Panc1 (cell line): ENCODE data around the gene PWWP3B. TPM values are rescaled to one million over a fixed set of nuclear protein-coding genes. Genes with fewer than 3 reads are reported as not detected.

Source experiments
- ATAC-seq: fragments of 200-7000 bp; cut with Tn5 transposase; 2 replicates; pipeline ENCODE4 v1.9.1; 2020; ENCODE audit warnings: mild to moderate bottlenecking, moderate library complexity
- BruUV-seq: library from RNA; stranded (reverse); fragments of 400-500 nt; replicated peaks from 2 replicates; lab custom pipeline; 2021; lab: Mats Ljungman, UMichigan
- CTCF ChIA-PET: fragments of 300-600 bp; sonication (Branson Sonifier 250); formaldehyde crosslinking; loops from one replicate; lab custom pipeline; 2022; ENCODE audit warnings: antibody characterized with exemption; lab: Charles Lee
- POLR2A ChIA-PET: fragments of 300-600 bp; sonication (Branson Sonifier 250); formaldehyde crosslinking; loops from one replicate; lab custom pipeline; 2022; ENCODE audit warnings: antibody characterized with exemption; lab: Charles Lee
- DNase-seq: peaks from one replicate; pipeline ENCODE4 v3.0.0-alpha.2; 2010; ENCODE audit warnings: low read depth, low spot score
- H3K27ac ChIP-seq: 2 replicates; pipeline ENCODE4 v1.5.1; 2011; ENCODE audit warnings: mild to moderate bottlenecking, low read length, inconsistent platforms
- H3K27me3 ChIP-seq: fragments of 200-500 bp; sonication (Bioruptor generic); 2 replicates; pipeline ENCODE4 v1.6.0; 2014; ENCODE audit warnings: low read length, inconsistent platforms; ENCODE audit not compliant: control insufficient read depth, insufficient read depth
- H3K36me3 ChIP-seq: fragments of 200-500 bp; sonication (Bioruptor generic); 2 replicates; pipeline ENCODE4 v1.5.1; 2014; ENCODE audit warnings: inconsistent platforms, mild to moderate bottlenecking, low read length, moderate library complexity; ENCODE audit not compliant: control insufficient read depth, insufficient read depth
- H3K4me1 ChIP-seq: 2 replicates; pipeline ENCODE4 v1.5.1; 2011; ENCODE audit warnings: inconsistent platforms, mild to moderate bottlenecking, low read length, moderate library complexity; ENCODE audit not compliant: control insufficient read depth, insufficient read depth
- H3K4me3 ChIP-seq, 2 experiments: 2 replicates each; pipeline ENCODE4 v1.5.1; 2011 to 2012; ENCODE audit warnings: low read depth in 2 of 2, low read length in 2 of 2, mild to moderate bottlenecking in 2 of 2, inconsistent platforms in 1 of 2, moderate library complexity in 1 of 2
- H3K9me3 ChIP-seq: fragments of 200-500 bp; sonication (Bioruptor generic); 2 replicates; pipeline ENCODE4 v1.5.1; 2014; ENCODE audit warnings: low read depth, mild to moderate bottlenecking, inconsistent platforms, low read length, moderate library complexity; ENCODE audit not compliant: control insufficient read depth, insufficient read depth
- CTCF ChIP-seq: fragments of 450-650 bp; IDR thresholded peaks from 2 replicates; pipeline ENCODE4 v1.5.1; 2017; ENCODE audit warnings: mild to moderate bottlenecking
- POLR2AphosphoS5 ChIP-seq: IDR thresholded peaks from 2 replicates; pipeline ENCODE4 v1.6.1; 2012; ENCODE audit warnings: mild to moderate bottlenecking, low read depth, low read length, moderate library complexity
- REST ChIP-seq, 2 experiments: IDR thresholded peaks; 2 replicates each; pipeline ENCODE4 v1.6.1; 2011 to 2012; ENCODE audit warnings: low read depth in 2 of 2, control low read depth in 1 of 2, low read length in 1 of 2, mild to moderate bottlenecking in 1 of 2, moderate library complexity in 1 of 2; ENCODE audit not compliant: insufficient read depth in 1 of 2
- SIN3A ChIP-seq: IDR thresholded peaks from 2 replicates; pipeline ENCODE4 v1.6.1; 2012; ENCODE audit warnings: low read depth, mild to moderate bottlenecking, low read length, moderate library complexity, borderline replicate concordance; ENCODE audit not compliant: insufficient read depth
- TCF7L2 ChIP-seq: IDR thresholded peaks from 2 replicates; pipeline ENCODE4 v1.6.1; 2011; ENCODE audit warnings: mild to moderate bottlenecking, low read depth, low read length, inconsistent platforms
- in situ Hi-C: cut with HindIII; loops from 2 replicates; pipeline ENCODE4 v1.10.0; 2016; ENCODE audit warnings: low sequenced_read_pairs, low pct_unique_long_range_greater_than_20kb
- intact Hi-C: fragments of 100-400 bp; cut with micrococcal nuclease; formaldehyde crosslinking; loops from one replicate; pipeline ENCODE4 v1.10.0; 2022; ENCODE audit not compliant: unreplicated experiment
- total RNA-seq: library from RNA; stranded (reverse); gene quantifications from one replicate; pipeline ENCODE4 v1.2.1, GENCODE V29; 2021; ENCODE audit not compliant: unreplicated experiment

Gene PWWP3B
- total RNA-seq, 1 experiment from 2014 or later, result not detected

GRCh38 chrX:106208154-106208553 lies 40.0 kb downstream of the PWWP3B start:
- H3K36me3 ChIP-seq, result no peaks in the 10 kb centered on the region
- BruUV-seq, result no TSS peak
- POLR2A ChIA-PET, result no interaction called here
- no peaks in the 10 kb centered on the region for H3K4me1 ChIP-seq
- in situ Hi-C loops, result no loop called here
- no peak for ATAC-seq
- H3K27ac ChIP-seq, result no peak overlapping the region
- CTCF ChIA-PET, result no interaction called here
- no peak overlapping the region for H3K4me3 ChIP-seq
- intact Hi-C loops, result no loop called here
- no peaks in the 10 kb centered on the region for H3K27me3 ChIP-seq
- H3K9me3 ChIP-seq, result no peaks in the 10 kb centered on the region
- no peak for TF ChIP-seq POLR2AphosphoS5
- no peak for TF ChIP-seq REST (IDR thresholded peaks at IDR 0.05; ENCODE audit: insufficient read depth in 1 of 2, low read depth in 2 of 2, low read length in 1 of 2)
- no peak for TF ChIP-seq TCF7L2
- TF ChIP-seq CTCF, result no peak
- TF ChIP-seq SIN3A, result no peak
- no peak for DNase-seq

Other genes with a start within 250 kb of the PWWP3B start
- 0.15 TPM for gene SERPINA7, start 129.6 kb upstream of the PWWP3B start, total RNA-seq